Muscle layer of duodenum (tissue), 2 donors: ENCODE results near the gene KCTD11.

Experiments
- H3K27ac ChIP-seq: one replicate; pipeline ENCODE4 v1.7.0; 2013; ENCODE audit warnings: mild to moderate bottlenecking, low read length
- H3K27me3 ChIP-seq: one replicate; pipeline ENCODE4 v1.7.0; 2013; ENCODE audit warnings: low read depth, mild to moderate bottlenecking, control low read depth, low read length
- H3K36me3 ChIP-seq, 2 donors: one replicate each; pipeline ENCODE4 v1.7.0; 2013; ENCODE audit warnings: low read length in 2 of 2, control low read depth in 1 of 2, mild to moderate bottlenecking in 1 of 2; ENCODE audit not compliant: insufficient read depth in 2 of 2, control insufficient read depth in 1 of 2
- H3K4me1 ChIP-seq, 2 donors: one replicate each; pipeline ENCODE4 v1.7.0; 2013; ENCODE audit warnings: low read length in 2 of 2, mild to moderate bottlenecking in 2 of 2, control low read depth in 1 of 2, moderate library complexity in 1 of 2; ENCODE audit not compliant: insufficient read depth in 2 of 2, control insufficient read depth in 1 of 2
- H3K4me3 ChIP-seq, 2 donors: one replicate each; pipeline ENCODE4 v1.7.0; 2013; ENCODE audit warnings: low read length in 2 of 2, low read depth in 1 of 2, mild to moderate bottlenecking in 1 of 2
- H3K9me3 ChIP-seq, 2 donors: one replicate each; pipeline ENCODE4 v1.7.0; 2013; ENCODE audit warnings: low read length in 2 of 2, control low read depth in 1 of 2, mild to moderate bottlenecking in 1 of 2; ENCODE audit not compliant: control insufficient read depth in 1 of 2
- donor health status: healthy.

KCTD11 gene

GRCh38 chr17:7351665-7352502, at the start of gene KCTD11:
TSS of gene KCTD11 (plus strand) at chr17:7352162.
- Histone ChIP-seq H3K4me1 (peaks cover 20 to 58% of the 10 kb centered on the region in 2 donors), H3K36me3 (peaks cover 0 to 9% of the 10 kb centered on the region in 2 donors), H3K27ac (peak within 1 kb of the TSS; percentile 87), H3K4me3 (peak within 1 kb of the TSS; percentile 75 to 82), H3K9me3 (no peaks in the 10 kb centered on the region), H3K27me3 (no peaks in the 10 kb centered on the region)

- Histone ChIP-seq H3K4me3 (no peak overlapping the region), H3K27me3 (no peaks in the 10 kb centered on the region), H3K4me1 (peaks cover 1 to 7% of the 10 kb centered on the region in 2 donors), H3K36me3 (peaks cover 0 to 7% of the 10 kb centered on the region in 2 donors), H3K9me3 (no peaks in the 10 kb centered on the region), H3K27ac (no peak overlapping the region)
These were observed 47.8 kb upstream of the KCTD11 start for GRCh38 chr17:7304179-7304578.

GRCh38 chr17:7306911-7307685, 44.9 kb upstream of the KCTD11 start, which contains the start of gene EIF5A:
TSS of gene EIF5A (plus strand) at chr17:7307628. CDS start at chr17:7309636, 2,008 bp downstream.
- Histone ChIP-seq H3K27ac (peak within 1 kb of the TSS; percentile 99), H3K4me1 (peaks cover 9 to 26% of the 10 kb centered on the region in 2 donors), H3K36me3 (peaks cover 21 to 37% of the 10 kb centered on the region in 2 donors), H3K9me3 (no peaks in the 10 kb centered on the region), H3K4me3 (peak within 1 kb of the TSS; percentile 91 to 93), H3K27me3 (no peaks in the 10 kb centered on the region)

- Histone ChIP-seq H3K4me3 (peak overlapping the region; percentile 91 to 93), H3K27me3 (no peaks in the 10 kb centered on the region), H3K36me3 (peaks cover 28 to 45% of the 10 kb centered on the region in 2 donors), H3K4me1 (peaks cover 9 to 33% of the 10 kb centered on the region in 2 donors), H3K27ac (peak overlapping the region; percentile 99), H3K9me3 (no peaks in the 10 kb centered on the region)
These were observed 44.0 kb upstream of the KCTD11 start for GRCh38 chr17:7307686-7308624.

GRCh38 chr17:7308625-7309433, 43.1 kb upstream of the KCTD11 start:
- Histone ChIP-seq H3K9me3 (no peaks in the 10 kb centered on the region), H3K27ac (peak overlapping the region; percentile 99), H3K4me3 (peak overlapping the region; percentile 91 to 93), H3K4me1 (peaks cover 9 to 42% of the 10 kb centered on the region in 2 donors), H3K36me3 (peaks cover 35 to 54% of the 10 kb centered on the region in 2 donors), H3K27me3 (no peaks in the 10 kb centered on the region)

GRCh38 chr17:7309628-7310027, 42.3 kb upstream of the KCTD11 start:
- Histone ChIP-seq H3K4me3 (peak overlapping the region; percentile 91 to 93), H3K4me1 (peaks cover 14 to 50% of the 10 kb centered on the region in 2 donors), H3K27me3 (no peaks in the 10 kb centered on the region), H3K27ac (no peak overlapping the region), H3K9me3 (no peaks in the 10 kb centered on the region), H3K36me3 (peaks cover 40 to 55% of the 10 kb centered on the region in 2 donors)

- peaks cover 21 to 56% of the 10 kb centered on the region in 2 donors for H3K4me1 ChIP-seq
- H3K36me3 ChIP-seq = peaks cover 40 to 55% of the 10 kb centered on the region in 2 donors
These were observed 40.8 kb upstream of the KCTD11 start for GRCh38 chr17:7311110-7311705.

GRCh38 chr17:7312432-7313087, 39.4 kb upstream of the KCTD11 start:
- Histone ChIP-seq H3K4me1 (peaks cover 22 to 56% of the 10 kb centered on the region in 2 donors), H3K27ac (no peak overlapping the region), H3K9me3 (no peaks in the 10 kb centered on the region), H3K4me3 (no peak overlapping the region), H3K36me3 (peaks cover 45 to 63% of the 10 kb centered on the region in 2 donors), H3K27me3 (no peaks in the 10 kb centered on the region)

More at GRCh38 chr17:7311110-7311705, 40.8 kb upstream of the KCTD11 start:
- Histone ChIP-seq H3K9me3 (no peaks in the 10 kb centered on the region), H3K27ac (no peak overlapping the region), H3K27me3 (no peaks in the 10 kb centered on the region), H3K4me3 (no peak overlapping the region)

GRCh38 chr17:7313088-7313889, 38.7 kb upstream of the KCTD11 start:
- Histone ChIP-seq H3K9me3 (no peaks in the 10 kb centered on the region), H3K4me3 (no peak overlapping the region), H3K4me1 (peaks cover 22 to 56% of the 10 kb centered on the region in 2 donors), H3K27ac (no peak overlapping the region), H3K27me3 (no peaks in the 10 kb centered on the region), H3K36me3 (peaks cover 53 to 68% of the 10 kb centered on the region in 2 donors)
